ENCODE measurements around the gene PSD2.
A peak's percentile ranks its signal among the peaks of the same experiment; 100 is the strongest.
"Not testable (repeated sequence)": the region's sequence is repeated elsewhere in the genome, so short reads cannot be mapped to it uniquely, and the experiment has no call there.

The PSD2 gene

DNA sequence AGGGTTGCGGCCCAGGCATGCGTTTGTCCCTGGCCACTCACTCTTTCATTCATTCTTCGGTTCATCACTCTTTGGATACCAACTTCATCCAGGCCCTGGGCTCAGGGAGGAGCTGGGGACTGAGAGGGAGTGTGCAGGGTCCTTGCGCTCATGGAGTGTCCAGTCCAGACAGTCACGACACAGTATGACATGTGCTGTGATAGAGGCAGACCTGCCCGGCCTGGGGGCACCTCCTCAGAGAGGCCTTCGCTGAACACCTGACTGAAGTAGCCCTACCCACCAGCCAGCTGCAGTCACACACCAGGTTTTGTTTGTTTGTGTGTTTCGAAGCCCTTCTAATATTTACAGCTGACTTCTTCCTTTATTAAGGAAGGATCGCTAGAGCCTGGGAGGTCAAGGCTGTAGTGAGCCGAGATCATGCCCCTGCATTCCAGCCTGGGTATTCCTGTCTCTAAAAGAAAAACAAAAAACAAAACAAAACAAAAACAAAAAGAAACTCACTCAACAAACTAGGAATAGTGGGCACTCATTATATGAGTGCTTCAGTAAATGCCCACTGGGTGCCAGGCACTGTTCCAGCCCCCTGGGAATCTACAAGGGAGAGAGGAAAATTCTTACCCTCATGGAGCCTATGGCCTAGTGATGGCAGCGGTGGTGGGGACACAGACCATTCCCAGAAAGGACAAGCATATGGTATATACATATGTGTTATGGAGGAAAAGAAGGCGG, 6.3 kb upstream of the PSD2 start:
- peak in 5 of 51 donors; percentile 5 to 61 (median 52) for DNase-seq

DNA sequence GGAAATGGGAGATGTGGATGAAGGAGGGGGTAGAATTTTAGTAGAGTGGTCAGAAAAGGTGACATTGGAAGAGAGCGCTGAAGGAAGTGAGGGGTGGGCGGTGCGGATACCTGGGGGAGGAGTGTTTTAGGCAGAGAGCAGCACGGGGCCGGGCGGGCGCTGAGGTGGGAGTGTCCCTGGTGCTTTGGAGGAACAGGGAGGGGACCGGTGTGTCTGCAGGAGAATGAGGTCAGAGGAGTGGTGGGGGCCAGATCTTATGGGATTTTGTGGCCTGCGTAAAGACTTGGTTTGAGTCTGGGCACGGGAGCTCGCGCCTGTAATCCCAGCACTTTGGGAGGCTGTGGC, 5.8 kb upstream of the PSD2 start:
- DNase-seq, result no peak

DNA sequence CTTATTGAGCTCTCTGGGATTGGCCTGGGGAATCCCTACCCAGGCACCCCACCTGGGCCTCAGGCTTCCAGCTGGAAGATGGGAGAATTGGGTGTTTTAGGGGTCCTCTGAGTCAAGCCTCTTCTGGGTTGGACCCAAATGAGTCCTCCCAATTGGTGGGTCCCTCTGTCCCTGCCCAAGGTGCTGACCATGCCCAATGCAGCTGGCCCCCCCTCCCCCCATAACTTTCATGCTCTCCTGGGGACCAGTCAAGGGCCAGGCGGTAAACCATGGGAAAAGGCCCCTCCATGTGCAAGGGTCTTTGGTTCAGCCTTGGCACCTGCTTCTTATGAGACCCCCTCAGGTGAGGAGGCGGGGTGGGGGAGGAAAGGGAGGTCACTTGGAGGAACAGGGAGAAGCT, 3.4 kb upstream of the PSD2 start:
- no peak for DNase-seq

DNA sequence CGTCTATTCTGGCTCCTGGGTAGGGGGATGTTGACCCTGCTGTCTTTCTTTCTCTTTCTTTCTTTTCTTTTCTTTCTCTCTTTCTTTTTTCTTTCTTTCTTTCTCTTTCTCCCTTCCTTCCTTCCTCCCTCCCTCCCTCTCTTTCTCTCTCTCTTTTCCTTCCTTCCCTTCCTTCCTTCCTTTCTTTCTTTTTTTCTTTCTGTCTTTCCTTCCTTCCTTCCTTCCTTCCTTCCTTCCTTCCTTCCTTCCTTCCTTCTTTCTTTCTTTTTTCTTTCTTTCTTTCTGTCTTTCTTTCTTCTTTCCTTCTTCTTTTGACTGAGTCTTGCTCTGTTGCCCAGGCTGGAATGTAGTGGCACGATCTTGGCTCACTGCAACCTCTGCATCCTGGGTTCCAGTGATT, 3.0 kb upstream of the PSD2 start:
- DNase-seq, result not testable (repeated sequence)

DNA sequence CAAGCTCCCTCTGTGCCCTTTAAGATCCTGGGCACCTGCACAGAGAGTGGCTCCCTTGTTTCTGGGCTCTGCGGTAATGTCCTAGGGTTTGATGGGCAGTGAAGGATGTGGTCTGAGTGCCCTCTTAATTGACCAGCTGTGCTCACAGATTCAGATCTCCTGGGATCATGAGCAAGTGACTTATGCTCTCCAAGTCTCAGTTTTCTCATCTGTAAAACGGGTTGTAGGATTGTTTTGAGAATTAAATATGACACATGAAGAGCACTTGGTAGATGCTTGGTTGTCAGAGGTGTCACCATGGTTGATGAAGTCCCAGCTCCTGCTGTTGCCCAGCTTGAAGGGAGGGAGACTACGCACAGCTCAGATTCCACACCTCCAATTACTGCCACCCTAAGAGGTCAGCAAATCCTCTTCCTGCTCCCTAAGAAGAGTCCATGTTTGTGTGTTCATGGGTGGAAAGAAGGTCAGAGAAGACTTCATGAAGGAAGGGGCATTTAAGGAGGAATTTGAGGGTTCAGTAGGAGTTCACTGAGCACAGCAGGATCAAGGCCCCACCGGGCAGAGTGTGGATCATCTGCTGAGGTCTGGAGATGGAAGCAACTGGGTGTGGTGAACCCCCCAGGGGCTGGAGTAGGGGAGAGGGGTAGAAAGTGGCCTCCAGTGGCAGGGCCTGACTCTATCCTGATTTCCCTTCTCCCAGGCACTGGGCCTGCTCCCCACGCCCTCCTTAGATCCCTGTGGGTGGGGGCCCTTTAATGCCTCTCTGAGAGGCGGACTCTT, 1.4 kb upstream of the PSD2 start:
- DNase-seq, result no peak

DNA sequence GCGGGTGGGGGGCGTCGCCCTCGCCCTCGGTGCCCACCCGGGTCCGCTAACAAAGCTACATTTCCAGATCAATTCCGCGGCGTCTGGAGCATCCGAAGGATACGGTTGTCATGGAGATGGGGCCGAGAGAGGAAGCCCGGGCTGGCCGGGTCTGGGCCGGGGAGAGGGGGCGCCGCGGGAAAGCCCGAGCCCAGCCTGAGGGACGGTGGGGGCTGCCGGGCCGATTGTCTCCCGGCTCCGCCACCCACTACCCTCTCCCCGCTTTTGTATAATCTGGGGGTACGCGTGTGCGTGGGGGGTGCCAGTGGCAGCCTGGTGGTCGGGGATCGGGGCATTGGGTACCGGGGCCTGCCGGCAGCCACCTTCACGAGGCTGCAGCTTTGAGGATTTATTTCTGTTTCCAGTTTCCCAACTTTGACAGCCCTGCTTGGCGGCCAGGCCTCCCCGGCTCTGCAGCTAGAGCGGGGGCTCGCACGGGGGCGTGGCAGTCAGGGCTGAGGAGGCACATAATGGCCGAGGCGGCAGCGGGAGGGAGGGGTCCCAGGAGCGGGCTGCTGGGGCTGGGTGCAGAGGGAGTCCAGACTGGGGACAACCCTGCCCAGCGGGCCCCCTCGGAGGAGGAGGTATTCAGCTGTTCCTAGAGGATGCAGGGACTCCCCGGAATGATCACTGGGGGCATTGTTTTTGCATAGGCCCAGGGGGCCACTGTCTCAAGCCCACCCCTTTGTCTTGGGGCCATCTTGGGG, 626 bp downstream of the PSD2 start:
- peak in 18 of 51 donors; percentile 9 to 54 (median 33) for DNase-seq

DNA sequence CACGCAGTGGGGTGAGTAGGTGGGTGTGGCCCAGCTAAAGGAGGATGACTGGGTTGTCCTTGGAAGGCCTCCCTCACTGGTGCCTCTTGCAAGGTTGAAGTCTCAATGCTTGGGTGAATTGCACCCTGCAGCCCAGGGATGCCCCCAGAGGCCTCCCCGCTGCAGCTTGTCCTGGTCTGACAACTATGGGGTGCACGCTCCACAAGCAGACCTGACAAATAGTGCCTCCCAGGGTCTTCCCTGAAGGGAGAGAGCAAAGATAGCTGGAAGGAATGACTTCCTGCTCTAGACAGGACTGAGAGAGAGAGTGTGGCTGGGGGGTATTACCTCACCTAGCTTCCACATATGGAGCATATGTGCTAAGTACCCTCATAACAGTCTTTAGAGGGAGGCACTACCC, 1.7 kb downstream of the PSD2 start:
- DNase-seq, result no peak

DNA sequence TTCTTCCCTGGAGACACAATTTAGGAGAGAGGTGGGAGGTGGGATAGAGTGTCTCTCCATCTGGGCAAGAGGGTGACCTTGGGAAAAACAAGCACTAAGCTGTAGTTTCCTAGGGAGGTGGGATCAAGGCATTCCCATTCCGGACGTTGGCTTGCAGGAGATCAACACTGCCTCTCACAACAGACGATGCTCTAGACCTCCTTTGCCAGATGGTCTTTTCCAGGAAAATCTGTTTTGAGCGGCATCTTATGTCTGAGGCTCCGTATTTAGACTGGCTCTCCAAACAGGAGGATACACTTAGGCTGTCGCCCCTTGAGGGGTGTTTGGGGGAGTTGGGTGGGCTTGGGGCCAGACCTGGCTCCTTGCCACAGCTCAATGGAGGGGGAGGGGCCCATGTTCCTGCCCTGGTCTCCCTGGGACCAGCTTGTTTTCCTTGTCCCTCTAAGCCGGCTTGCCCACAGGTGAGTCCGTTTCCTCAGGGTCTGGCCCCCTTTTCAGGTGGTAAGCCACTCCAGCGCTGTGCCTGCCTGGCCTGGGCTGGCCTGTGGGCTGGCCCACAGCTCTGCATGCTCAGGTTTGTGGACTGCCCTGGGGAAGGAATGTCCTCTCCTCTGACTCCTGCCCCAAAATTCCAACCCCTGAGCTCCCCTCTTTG, 2.4 kb downstream of the PSD2 start:
- no peak for DNase-seq

DNA sequence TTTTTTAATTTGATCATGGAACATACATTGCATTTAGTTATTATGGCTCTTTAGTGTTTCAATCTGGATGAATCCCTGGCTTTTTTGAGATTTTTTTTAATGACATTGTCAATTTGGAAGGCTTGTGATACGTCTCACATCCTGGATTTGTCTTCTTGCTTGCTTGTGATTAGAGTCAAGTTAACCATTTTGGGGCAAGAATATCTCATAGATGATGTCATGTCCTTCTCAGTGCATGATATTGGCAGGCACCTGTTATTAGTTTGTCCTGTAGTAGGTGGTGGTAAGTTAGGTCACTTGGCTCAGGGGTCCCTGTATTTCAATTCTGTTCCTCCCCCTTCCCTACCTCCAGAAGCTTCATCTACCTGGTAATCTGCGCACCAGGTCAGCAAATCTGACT, 3.3 kb downstream of the PSD2 start:
- DNase-seq, result no peak

DNA sequence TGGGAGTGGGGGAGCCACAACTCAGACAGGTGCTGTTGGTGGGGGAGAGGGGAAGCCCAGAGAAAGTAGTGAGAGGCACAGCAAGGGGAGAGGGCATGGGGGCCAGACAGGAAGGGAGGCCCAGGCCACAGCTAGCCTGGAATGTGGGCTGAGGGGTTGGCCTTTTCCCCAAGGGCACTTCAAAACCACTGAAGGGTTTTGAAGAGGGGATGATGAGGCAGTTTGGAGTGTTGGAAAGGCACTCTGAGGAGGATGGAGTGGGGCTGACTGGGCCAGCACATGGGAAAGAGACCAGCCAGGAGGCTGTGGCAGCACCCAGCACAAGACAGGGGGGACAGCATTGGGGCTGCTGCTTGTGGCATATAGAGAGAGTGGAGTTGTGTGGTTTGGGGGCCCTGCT, 3.8 kb downstream of the PSD2 start:
- no peak for DNase-seq

DNA sequence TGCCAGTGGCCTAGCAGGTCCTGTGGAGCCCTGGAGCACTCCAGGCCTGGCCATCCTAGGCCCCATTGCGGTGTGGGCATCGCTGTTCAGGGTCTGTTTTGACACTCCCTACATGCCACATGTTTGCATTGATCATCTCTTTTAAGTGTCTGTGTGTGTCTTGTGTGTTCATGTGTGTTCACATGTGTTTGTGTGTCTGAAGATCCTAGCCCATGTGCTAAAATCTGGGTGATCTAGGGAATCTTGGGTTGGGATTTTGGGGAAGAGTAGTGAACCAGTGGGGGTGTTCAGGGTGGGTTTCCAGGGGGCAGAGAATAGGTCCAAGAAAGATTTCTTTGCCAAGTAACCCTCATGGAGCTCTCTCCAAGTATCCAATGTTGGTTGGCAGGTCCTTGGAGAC, 8.4 kb downstream of the PSD2 start:
- DNase-seq, result no peak

DNA sequence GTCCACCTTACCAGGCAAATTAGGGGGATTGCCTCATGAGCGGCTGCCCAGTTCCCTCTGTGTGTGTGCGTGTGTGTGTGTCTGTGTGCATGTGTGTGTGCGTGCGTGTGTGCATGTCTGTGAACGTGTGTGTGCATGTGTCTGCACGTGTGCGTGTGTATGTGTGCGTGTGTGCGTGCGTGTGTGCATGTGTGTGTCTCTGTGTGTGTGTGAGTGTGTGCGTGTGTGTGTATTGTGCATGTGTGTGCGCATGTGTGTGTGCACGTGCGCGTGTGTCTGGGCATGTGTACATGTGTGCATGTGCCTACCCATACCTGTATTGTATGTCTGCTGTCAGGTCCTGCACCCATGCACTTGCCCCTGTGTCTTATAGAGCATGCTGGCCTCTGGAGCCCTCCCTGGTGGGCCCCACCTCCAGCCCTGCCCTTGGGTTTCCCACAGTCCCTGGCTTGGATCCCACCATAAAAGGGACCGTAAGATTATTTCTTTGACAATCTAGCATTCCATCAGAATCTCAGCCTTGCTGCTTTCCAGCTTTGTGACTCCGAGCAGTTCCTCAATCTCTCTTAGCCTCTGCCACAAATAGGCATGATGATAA, 9.3 kb downstream of the PSD2 start:
- no peak for DNase-seq

DNA sequence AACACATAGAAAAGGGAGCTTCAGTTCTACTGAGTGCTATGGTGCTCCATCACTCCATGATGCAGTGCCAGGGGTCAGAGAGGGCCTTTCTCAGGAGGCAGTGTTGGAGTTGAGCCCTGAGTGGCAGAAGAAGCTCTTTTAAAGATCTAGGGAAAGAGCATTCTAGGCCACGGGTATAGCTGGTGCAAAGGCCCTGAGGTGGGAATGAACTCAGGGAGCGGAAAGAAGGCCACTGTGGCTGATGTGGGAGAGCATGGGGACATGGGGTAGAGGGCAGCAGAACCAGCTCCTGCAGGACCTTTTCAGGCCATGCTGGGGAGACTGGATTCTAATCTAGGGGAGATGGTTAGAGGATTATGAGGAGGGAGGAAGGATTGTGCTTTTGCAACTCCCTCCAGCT, 9.9 kb downstream of the PSD2 start:
- no peak for DNase-seq

DNA sequence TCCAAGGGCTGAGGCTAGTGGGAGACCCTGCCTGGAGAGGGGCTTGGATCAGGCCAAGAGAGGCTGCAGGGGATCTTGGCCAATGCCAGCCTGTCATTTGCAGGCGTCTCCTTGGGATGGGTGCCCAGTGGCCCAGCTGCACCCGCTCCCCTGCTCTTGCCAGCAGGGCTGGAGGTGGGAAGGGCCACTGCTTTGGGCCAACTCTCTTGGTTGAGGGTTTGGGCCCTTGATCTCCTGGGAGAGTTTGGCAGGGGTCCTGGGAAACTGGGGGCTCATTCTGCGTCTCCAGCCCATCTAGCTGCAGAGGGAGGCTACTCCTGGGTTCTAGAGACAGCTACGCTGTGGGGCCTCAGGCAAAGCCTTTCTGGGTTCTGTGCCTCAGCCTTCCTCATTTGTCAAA, 10.5 kb downstream of the PSD2 start:
- DNase-seq, result peak in 35 of 51 donors; percentile 14 to 83 (median 61)

DNA sequence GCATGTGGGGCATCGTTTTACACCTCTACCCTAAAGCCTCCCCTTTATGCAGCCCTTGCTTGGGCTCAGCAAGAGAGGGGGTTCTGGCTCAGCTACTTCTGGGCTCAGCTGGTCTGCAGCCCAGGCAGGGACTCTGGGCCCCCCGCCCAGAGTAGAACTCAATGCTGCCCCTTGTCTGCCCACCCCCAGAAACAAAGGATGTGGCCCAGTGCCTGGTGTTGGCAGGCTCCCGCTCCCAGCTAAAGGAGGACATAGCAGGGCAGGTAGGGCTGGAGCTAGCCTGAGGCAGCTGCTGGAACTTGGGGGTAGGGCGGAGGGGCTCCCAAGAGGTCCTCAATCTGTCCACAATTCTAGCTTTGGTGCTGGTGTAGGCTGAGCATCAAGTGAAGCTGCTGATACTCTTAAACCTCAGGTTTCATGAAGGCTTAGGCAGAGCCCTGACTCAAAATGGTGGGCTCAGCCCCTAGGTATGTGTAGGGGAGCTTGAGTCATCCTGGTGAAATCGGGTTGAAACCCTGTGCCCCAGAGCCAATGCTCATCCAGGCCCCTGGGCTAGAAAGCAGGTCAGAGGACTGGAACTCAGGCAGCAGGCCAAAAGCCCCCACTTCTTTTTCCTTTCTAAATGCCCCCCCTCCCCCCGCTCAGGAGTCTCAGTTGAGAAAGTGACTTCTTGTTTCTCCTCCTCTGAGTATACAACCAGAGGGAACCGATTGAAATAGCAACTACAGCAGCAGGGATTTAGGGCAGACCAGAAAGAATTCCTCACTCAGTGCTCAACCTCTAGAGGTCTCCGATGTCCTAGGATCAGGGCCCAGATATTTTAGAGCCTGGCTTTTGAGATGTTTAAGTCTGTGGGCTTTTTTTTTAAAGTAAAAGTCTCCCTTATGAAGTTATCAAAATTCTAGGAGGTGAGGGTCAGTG, 11.4 kb downstream of the PSD2 start:
- DNase-seq, result peak in 35 of 51 donors; percentile 22 to 87 (median 60)

DNA sequence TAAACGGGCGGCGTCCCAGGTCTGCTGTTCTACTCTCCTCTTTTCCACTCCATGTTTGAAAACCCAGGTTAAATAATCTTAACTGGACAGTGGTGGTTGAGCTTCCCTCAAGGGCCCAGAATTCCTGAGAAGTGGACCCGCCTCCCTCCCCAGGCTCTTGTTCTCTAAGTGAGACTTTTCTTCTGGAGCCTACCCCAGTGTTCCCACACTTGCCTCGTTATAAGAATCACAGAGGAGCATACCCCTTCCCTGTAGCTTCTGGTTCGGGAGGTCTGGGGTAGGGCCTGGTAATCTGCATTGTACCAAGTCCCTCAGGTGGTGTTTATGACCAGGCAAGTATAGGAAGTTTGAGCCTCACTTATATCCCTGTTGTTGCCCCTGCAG, 12.0 kb downstream of the PSD2 start:
- DNase-seq, result no peak

DNA sequence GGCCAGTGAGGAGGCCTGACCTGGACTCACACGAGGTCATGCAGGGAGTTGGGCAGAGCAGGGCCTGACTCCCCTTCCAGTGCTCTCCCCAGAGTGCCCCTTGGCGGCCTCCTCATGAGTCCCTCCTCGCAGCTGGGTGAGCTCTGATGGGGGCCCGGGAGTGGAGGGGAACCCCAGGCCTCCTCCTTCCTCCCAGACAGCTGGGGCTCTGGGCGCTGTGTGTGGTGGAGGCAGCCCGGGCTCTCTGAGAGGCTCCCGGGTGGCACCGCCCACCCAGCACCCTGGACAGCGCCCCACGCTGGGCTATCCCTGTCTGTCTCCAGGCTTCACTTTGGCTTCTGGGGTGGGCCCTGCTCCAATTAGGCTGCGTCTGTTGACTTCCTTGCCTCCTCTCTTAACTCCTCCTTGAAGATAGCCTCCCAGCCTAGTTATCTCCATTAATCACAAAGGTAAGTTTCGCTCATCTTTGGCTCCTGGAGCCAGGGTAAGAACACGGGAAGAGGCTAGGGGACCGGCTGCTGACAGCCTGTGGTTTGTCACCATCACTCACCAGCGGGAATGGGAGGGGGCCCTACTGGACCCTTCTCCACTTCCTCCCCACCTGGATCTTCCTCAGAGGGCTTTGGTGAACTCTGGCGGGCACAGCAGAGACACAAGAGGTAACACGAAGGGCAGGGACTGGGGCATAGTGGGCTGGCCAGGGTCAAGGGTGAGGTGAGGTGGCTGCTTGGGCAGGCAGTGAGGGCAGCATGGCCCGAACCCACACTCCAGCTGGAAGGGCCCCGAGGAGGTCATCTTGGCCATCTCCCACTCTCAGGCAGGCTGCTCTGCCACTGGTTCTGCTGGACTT, 13.1 kb downstream of the PSD2 start:
- DNase-seq, result peak in 2 of 51 donors; percentile 17 to 29

DNA sequence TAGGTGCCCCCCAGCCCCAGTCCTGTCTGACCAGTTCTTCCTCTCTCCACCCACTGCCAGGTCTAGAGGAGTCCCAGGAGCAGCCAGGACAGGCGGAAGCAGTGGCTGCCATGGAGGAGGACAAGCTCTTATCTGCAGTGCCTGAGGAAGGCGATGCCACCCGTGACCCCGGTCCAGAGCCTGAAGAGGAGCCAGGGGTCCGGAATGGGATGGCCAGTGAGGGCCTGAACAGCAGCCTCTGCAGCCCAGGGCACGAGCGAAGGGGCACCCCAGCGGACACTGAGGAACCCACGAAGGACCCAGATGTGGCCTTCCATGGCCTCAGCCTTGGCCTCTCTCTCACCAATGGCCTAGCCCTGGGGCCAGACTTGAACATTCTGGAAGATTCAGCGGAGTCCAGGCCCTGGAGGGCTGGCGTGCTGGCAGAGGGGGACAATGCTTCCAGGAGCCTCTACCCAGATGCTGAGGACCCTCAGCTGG, 13.8 kb downstream of the PSD2 start:
- no peak for DNase-seq

All from hypothalamus (tissue), 51 donors.